GM12801 (cell line): ENCODE measurements around the gene WDFY4.

ENCODE experiments used
- TF ChIP-seq, protein P1 (sequence below): IDR thresholded peaks from one replicate; pipeline ENCODE4 v1.5.1; 2011; ENCODE audit warnings: control low read depth; ENCODE audit not compliant: insufficient read length; ENCODE audit errors: extremely low read depth

The WDFY4 gene

DNA sequence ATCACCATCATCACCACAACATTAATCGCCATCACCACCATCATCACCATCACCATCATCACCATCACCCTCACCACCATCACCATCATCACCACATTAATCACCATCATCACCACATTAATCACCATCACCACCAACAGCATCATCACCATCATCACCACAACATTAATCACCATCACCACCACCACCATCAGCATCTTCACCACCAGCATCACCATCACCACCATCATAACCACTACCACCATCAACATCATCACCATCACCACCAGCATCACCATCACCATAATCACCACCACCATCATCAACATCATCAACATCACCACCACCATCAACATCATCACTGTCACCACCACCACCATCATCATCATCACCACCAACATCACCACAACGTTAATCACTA is 124.6 kb downstream of the WDFY4 start:
- TF ChIP-seq, protein P1, sequence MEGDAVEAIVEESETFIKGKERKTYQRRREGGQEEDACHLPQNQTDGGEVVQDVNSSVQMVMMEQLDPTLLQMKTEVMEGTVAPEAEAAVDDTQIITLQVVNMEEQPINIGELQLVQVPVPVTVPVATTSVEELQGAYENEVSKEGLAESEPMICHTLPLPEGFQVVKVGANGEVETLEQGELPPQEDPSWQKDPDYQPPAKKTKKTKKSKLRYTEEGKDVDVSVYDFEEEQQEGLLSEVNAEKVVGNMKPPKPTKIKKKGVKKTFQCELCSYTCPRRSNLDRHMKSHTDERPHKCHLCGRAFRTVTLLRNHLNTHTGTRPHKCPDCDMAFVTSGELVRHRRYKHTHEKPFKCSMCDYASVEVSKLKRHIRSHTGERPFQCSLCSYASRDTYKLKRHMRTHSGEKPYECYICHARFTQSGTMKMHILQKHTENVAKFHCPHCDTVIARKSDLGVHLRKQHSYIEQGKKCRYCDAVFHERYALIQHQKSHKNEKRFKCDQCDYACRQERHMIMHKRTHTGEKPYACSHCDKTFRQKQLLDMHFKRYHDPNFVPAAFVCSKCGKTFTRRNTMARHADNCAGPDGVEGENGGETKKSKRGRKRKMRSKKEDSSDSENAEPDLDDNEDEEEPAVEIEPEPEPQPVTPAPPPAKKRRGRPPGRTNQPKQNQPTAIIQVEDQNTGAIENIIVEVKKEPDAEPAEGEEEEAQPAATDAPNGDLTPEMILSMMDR = no peak

DNA sequence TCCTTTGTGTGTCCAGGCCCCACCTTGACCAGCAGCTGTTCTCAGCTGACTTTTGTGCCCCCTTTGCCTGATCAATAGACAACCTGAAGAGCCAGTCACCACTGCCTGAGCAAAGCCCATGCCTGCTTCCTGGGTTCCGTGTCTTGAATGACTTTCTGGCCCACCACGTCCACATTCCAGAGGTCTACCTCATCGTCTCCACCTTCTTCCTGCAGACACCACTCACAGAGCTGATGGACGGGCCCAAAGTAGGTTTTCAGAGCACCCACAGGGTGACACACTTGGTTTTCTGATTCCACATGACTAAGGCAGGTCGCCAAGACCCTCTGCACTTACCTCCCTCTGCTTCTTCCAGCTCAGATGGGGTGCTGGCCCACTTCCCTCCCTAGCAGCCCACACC is 126.8 kb downstream of the WDFY4 start:
- TF ChIP-seq, protein P1 = no peak

DNA sequence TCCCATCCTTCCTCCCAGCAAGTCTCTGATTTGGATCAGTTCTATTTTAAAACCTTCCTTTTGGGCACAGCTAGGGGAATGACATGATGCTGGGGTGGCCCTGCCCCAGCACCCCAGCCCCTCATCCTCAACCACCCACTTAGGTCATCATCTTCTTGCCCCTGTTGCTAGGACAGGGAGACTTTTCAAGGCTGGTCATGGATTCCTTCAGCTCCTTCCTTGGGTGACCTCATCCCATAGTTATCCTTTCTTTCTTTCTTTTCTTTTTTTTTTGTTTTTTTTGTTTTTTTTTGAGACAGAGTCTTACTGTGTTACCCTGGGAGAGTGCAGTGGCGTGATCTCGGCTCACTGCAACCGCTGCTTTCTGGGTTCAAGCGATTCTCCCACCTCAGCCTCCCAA is 127.2 kb downstream of the WDFY4 start:
- TF ChIP-seq, protein P1 = no peak

DNA sequence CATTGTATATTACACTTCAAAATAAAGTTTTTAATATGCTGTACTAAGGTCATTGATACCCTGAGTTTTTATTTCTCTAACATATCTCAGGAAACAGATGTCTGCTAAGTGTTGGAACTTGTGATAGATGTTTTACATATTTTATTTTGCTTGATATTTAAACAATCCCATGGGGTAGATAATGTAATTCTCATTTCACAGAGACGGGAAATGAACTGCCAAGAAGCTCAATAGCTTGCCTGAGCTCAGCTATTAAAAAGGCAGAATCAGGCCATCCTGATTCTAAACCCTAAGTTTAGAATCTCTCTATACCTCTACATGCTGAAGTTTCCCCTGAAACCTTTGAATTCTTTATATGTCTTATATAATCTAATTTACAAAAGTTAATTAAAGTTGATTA is 128.6 kb downstream of the WDFY4 start:
- TF ChIP-seq, protein P1 = no peak

DNA sequence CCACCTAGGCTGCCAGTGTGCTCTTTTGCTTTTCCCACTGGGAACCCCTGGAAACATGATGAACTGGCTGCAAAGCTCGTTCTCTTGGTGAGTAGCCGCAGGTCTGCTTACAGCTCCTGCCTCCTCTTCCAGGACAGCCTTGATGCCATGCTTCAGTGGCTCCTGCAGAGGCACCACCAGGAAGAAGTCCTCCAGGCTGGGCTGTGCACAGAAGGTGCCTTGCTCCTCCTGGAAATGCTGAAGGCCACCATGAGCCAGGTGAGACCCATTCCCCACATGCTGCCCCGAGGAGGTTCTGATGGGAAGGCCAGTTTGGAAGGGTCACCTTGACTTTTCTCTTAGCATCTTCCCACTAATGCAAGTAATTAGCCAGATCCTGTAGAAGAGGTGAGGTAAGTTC is 129.2 kb downstream of the WDFY4 start:
- TF ChIP-seq, protein P1 = no peak

DNA sequence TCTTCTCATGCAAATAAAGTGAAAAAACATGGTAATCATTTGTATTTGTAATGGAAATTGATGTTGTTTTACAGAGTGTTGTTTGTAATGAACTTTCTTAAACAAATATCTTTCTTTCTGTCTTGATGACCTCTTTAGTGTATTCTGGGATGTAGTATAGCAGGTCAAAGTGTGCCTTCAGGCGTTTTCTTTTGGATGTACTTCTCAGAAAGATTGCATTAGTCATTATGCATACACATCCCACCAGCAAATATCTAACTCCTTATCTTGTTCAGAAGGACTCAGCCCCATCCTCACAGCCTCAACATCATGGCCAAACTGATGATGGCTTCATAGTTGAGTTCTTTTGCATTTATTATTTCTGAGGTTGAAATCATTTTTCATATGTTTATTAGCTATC is 130.3 kb downstream of the WDFY4 start:
- TF ChIP-seq, protein P1 = no peak

DNA sequence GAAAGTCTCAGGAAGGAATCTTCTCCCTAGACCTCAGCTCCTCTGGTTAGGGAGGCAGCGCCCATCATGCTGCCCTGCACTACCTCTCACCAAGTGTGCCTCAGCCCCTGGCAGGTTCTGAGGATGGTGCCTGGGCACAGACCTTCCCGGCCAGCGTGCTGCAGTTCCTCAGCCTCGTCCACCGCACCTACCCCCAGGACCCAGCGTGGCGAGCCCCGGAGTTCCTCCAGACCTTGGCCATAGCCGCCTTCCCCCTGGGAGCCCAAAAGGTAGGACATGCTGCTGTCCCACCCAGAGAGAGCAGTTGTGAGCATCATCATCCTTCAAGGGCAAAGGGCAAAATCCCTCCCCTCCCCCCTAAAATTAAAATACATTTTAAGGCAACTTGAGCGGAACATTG is 132.5 kb downstream of the WDFY4 start:
- TF ChIP-seq, protein P1 = no peak

DNA sequence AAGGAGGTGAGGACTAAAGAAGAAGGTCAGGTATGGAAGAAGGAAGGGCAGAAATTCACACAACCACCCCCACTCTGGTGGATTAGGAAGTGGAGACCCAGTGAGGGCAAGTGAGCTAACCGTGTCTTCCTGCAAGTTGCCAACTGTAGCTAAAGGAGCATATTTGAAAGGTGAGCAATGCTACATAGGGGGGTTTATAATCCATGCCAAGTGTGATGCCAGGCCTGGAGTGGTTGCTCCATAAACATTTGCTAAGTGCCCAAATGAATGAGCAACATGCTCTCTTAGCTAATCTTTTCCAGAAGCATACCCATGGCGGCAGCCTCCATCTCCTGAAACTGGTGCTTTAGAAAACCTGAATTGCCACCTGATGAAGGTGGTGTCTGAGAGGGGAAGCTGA is 133.4 kb downstream of the WDFY4 start:
- TF ChIP-seq, protein P1 = no peak
